GM21825 (cell line): ENCODE data around the gene NCOR1.

Source experiments
- ATAC-seq: cut with Tn5 transposase; IDR thresholded peaks from one replicate; pipeline ENCODE4 v1.9.1; 2021; ENCODE audit warnings: mild to moderate bottlenecking, moderate library complexity; ENCODE audit not compliant: unreplicated experiment

NCOR1 gene

DNA sequence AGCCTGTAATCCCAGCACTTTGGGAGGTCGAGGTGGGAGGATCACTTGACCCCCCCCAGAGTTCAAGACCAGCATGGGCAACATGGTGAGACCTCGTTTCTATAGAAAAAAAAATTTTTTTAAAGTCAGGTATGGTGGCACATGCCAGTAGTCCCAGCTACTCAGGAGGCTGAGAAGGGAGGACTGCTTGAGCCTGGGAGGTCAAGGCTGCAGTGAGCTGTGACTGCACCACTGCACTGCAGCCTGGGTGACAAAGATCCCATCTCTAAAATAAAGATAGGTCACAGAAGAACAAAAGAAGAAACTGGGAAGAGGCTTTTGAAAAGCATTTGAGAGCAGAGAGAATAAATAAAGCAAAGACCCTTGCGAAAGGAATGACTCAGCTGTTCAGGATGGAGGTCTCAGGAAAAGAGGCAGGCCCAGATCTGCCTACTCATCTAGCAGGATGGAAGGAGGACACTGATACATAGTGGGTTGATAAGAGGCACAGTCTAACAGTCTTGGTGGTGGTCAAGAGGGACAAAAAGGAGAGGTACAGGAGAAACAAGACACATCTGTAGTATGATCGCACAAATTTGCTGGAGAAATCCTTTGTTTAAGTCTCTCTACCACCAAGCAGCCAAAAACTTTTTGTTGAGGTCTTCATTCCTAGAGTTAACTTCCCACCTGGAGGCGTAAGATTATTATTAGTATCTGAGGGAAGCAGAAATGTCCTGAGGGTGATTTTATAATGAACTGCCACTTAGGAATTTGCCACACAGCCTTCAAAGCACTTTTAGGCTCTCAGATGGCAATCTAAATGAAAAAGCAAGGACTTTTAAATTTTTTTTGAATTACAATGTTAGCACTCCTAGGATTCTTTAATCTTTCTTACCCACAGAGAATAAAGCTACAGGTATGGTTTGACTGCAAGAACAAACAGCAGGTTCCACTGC is 233.4 kb downstream of the NCOR1 start:
- no peak for ATAC-seq

DNA sequence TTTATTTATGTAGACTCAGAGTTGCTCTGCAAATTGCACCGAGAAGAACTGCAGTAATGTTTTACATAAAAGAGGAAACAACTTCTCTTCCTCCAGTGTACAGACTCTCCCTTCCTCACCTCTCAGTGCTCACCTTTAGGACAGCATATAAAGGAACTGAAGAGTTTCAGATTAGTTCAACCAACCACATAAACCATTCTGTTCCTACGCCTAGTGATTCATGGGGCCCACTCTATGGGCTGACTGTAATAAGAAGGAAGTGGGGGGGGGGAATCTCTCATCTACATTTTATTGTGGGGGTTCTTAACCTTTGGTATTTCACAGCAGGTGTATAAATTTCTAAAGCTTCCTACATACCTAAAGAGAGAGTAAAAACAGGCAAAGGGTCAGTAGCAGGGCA is 234.1 kb downstream of the NCOR1 start:
- peak; percentile 76 for ATAC-seq
